HepG2 (cell line): ENCODE measurements around the gene CTRL. TPM values are rescaled to one million over a fixed set of nuclear protein-coding genes. Genes with fewer than 3 reads are reported as not detected.
"Not testable (repeated sequence)": the region's sequence is repeated elsewhere in the genome, so short reads cannot be mapped to it uniquely, and the experiment has no call there.

Experiments used
- ATAC-seq: fragments of 200-7000 bp; cut with Tn5 transposase; 3 replicates; pipeline ENCODE4 v1.9.1; 2020; ENCODE audit warnings: mild to moderate bottlenecking, moderate library complexity
- BruUV-seq: library from RNA; stranded (reverse); fragments of 400-500 nt; replicated peaks from 2 replicates; lab custom pipeline; 2021; lab: Mats Ljungman, UMichigan
- CTCF ChIA-PET: fragments of 300-600 bp; formaldehyde crosslinking; extraction: SDS; loops from one replicate; lab custom pipeline; 2021; ENCODE audit warnings: low total read pairs, inconsistent platforms, low intra/inter-chr PET ratio; lab: Yijun Ruan, JAX
- POLR2A ChIA-PET: fragments of 350-600 bp; sonication (Branson Sonifier 250); formaldehyde crosslinking; loops from one replicate; lab custom pipeline; 2020; ENCODE audit warnings: antibody characterized with exemption, inconsistent platforms; lab: Yijun Ruan, JAX
- DNase-seq: peaks from one replicate; pipeline ENCODE4 v3.0.0-alpha.2; 2015; ENCODE audit warnings: low spot score
- FAIRE-seq: peaks from 3 replicates; lab custom pipeline; 2011; peaks lifted over from hg19 to GRCh38; lab: Jason Lieb, UNC
- H2AFZ ChIP-seq: one replicate; pipeline ENCODE4 v1.6.1; 2011; ENCODE audit warnings: low read length, inconsistent platforms
- H3K27ac ChIP-seq: fragments of 300-600 bp; 3 replicates; pipeline ENCODE4 v1.8.0; 2011; ENCODE audit warnings: mixed run types, mild to moderate bottlenecking, mixed read lengths, low read length, inconsistent platforms; ENCODE audit not compliant: insufficient read depth; ENCODE audit errors: extremely low read length
- H3K27me3 ChIP-seq, 2 experiments: fragments of 200-600 bp in 1 of 2; 2 replicates in 1 of 2; 3 replicates in 1 of 2; pipeline versions ENCODE4 v1.6.0 to v1.8.0; 2011; ENCODE audit warnings: low read length in 2 of 2, mild to moderate bottlenecking in 2 of 2, moderate library complexity in 2 of 2, inconsistent platforms in 1 of 2; ENCODE audit not compliant: insufficient read depth in 2 of 2, control insufficient read depth in 1 of 2
- H3K36me3 ChIP-seq, 2 experiments: fragments of 200-600 bp in 1 of 2; replicated peaks in 1 of 2; 2 replicates in 1 of 2; 3 replicates in 1 of 2; pipeline versions ENCODE4 v1.5.1 to v1.8.0; 2011; ENCODE audit warnings: low read length in 2 of 2, inconsistent platforms in 1 of 2; ENCODE audit not compliant: insufficient read depth in 2 of 2, control insufficient read depth in 1 of 2
- H3K4me1 ChIP-seq: 2 replicates; pipeline ENCODE4 v1.5.1; 2012; ENCODE audit warnings: low read length, inconsistent platforms; ENCODE audit not compliant: insufficient read depth
- H3K4me2 ChIP-seq: 2 replicates; pipeline ENCODE4 v1.6.0; 2011; ENCODE audit warnings: low read depth, low read length, inconsistent platforms
- H3K4me3 ChIP-seq, 3 experiments: fragments of 200-600 bp in 1 of 3; sonication (generic), shearing (Covaris generic) in 1 of 3; replicated peaks in 1 of 3; 2 replicates each; pipeline ENCODE4 v1.5.1; 2011 to 2016; ENCODE audit warnings: low read length in 3 of 3, inconsistent platforms in 2 of 3, low read depth in 2 of 3, mild to moderate bottlenecking in 2 of 3, control low read depth in 1 of 3, mixed read lengths in 1 of 3; ENCODE audit not compliant: insufficient read depth in 1 of 3
- H3K79me2 ChIP-seq: one replicate; pipeline ENCODE4 v1.6.1; 2011; ENCODE audit warnings: low read length, inconsistent platforms; ENCODE audit not compliant: insufficient read depth
- H3K9ac ChIP-seq: 2 replicates; pipeline ENCODE4 v1.6.0; 2011; ENCODE audit warnings: mild to moderate bottlenecking, low read depth, low read length, inconsistent platforms; ENCODE audit not compliant: insufficient read depth
- H3K9me3 ChIP-seq: 2 replicates; pipeline ENCODE4 v1.5.1; 2012; ENCODE audit warnings: mild to moderate bottlenecking, low read length
- H4K20me1 ChIP-seq: 2 replicates; pipeline ENCODE4 v1.6.0; 2011; ENCODE audit warnings: inconsistent platforms, mild to moderate bottlenecking, low read length, moderate library complexity; ENCODE audit not compliant: insufficient read depth
- EED ChIP-seq: sonication (generic); formaldehyde crosslinking; IDR thresholded peaks from 2 replicates; pipeline ENCODE4 v1.5.0; 2020; ENCODE audit warnings: mild to moderate bottlenecking, missing genetic modification reagents
- PAWR ChIP-seq: sonication (generic); formaldehyde crosslinking; IDR thresholded peaks from 2 replicates; pipeline ENCODE4 v1.4.0; 2020; ENCODE audit warnings: missing genetic modification reagents, mild to moderate bottlenecking, borderline replicate concordance
- RCOR2 ChIP-seq: IDR thresholded peaks from 2 replicates; pipeline ENCODE4 v1.6.1; 2016; ENCODE audit warnings: missing biosample characterization, missing genetic modification reagents
- ZNF12 ChIP-seq: sonication (generic); formaldehyde crosslinking; IDR thresholded peaks from 2 replicates; pipeline ENCODE4 v1.5.0; 2020; ENCODE audit warnings: missing genetic modification reagents
- ZNF121 ChIP-seq: sonication (generic); formaldehyde crosslinking; IDR thresholded peaks from 2 replicates; pipeline ENCODE4 v1.5.0; 2020; ENCODE audit warnings: mild to moderate bottlenecking, missing genetic modification reagents
- ZNF20 ChIP-seq: sonication (generic); formaldehyde crosslinking; IDR thresholded peaks from 2 replicates; pipeline ENCODE4 v1.4.0; 2020; ENCODE audit warnings: mild to moderate bottlenecking, moderate library complexity, missing genetic modification reagents
- ZNF362 ChIP-seq: sonication (generic); formaldehyde crosslinking; IDR thresholded peaks from 2 replicates; pipeline ENCODE4 v1.4.0; 2020; ENCODE audit warnings: missing genetic modification reagents, mild to moderate bottlenecking, borderline replicate concordance
- ZNF441 ChIP-seq: sonication (generic); formaldehyde crosslinking; IDR thresholded peaks from 2 replicates; pipeline ENCODE4 v1.7.0; 2021; ENCODE audit warnings: missing genetic modification reagents, borderline replicate concordance
- ZNF501 ChIP-seq: sonication (generic); formaldehyde crosslinking; IDR thresholded peaks from 2 replicates; pipeline ENCODE4 v1.5.1; 2020; ENCODE audit warnings: mild to moderate bottlenecking, moderate library complexity, missing genetic modification reagents
- WGBS: methylation state at CpG from one replicate; pipeline ENCODE4 v1.1.6; 2017; ENCODE audit warnings: low lambda C conversion rate; 5-methylcytosine and 5-hydroxymethylcytosine counted together
- in situ Hi-C: cut with HindIII; loops from 2 replicates; pipeline ENCODE4 v1.10.0; 2017; ENCODE audit warnings: low pct_unique_long_range_greater_than_20kb; ENCODE audit not compliant: extremely low pct_ligation_motif_present
- intact Hi-C: fragments of 100-400 bp; cut with micrococcal nuclease; formaldehyde crosslinking; loops from one replicate; pipeline ENCODE4 v1.10.0; 2022; ENCODE audit not compliant: unreplicated experiment
- polyA plus RNA-seq, 8 experiments: library from polyadenylated mRNA; depleted of rRNA in 3 of 8; stranded (reverse) in 7 of 8; unstranded in 1 of 8; fragments of >200 nt; fragmentation: Illumina TruSeq in 4 of 8; extraction: Trizol in 4 of 8; gene quantifications; 2 replicates each; pipeline versions ENCODE4 v1.2.1 to v1.2.3, GENCODE V29; 2011 to 2016; ENCODE audit warnings: low read depth in 4 of 8, missing spikeins in 1 of 8, mixed read lengths in 1 of 8; ENCODE audit not compliant: insufficient read depth in 1 of 8
- total RNA-seq, 5 experiments: library from RNA; depleted of rRNA; stranded (reverse); fragments of >200 nt; fragmentation: Illumina TruSeq; extraction: Trizol; gene quantifications; 2 replicates each; pipeline ENCODE4 v1.2.3, GENCODE V29; 2016; ENCODE audit warnings: low read depth in 1 of 5

CTRL gene
- total and polyA plus RNA-seq, 2 of the 13 experiments (the other 11 are each of a cell fraction or from before 2014, with no cell fraction given): 1.9 to 2.7 TPM

GRCh38 chr16:67972285-67972684, 40.6 kb upstream of the CTRL start:
- intact Hi-C loops, DNase-seq, H3K36me3 ChIP-seq, BruUV-seq, in situ Hi-C loops, CTCF ChIA-PET: not testable (repeated sequence)
- H3K79me2 ChIP-seq: peaks cover 15% of the 10 kb centered on the region
- TF ChIP-seq ZNF362 (CRISPR knock-in tag) (peak; percentile 45; the same call in 1 of the 2 replicates), EED (CRISPR knock-in tag) (peak; percentile 43; the same call in 1 of the 2 replicates), ZNF441 (peak; percentile 97)
- TF ChIP-seq, all 625 proteins: peak for 3; not testable (repeated sequence) for 622
- H3K4me3 ChIP-seq, H2AFZ ChIP-seq, POLR2A ChIA-PET, ATAC-seq, H4K20me1 ChIP-seq, H3K27ac ChIP-seq, H3K9me3 ChIP-seq, FAIRE-seq, H3K4me2 ChIP-seq, H3K9ac ChIP-seq: not testable (repeated sequence)
- peaks cover 5 to 27% of the 10 kb centered on the region in 2 experiments; a peak in 4 of 5 replicates for H3K27me3 ChIP-seq
- WGBS: 43% methylated on average over 7 of the region's 7 CpGs
- peaks cover 56% of the 10 kb centered on the region for H3K4me1 ChIP-seq

- FAIRE-seq (no peak), ATAC-seq (no peak), DNase-seq (no peak)
- H3K27me3 ChIP-seq: peaks cover 3 to 15% of the 10 kb centered on the region in 2 experiments; a peak in 4 of 5 replicates
- H3K4me1 ChIP-seq: peaks cover 56% of the 10 kb centered on the region
- H3K9ac ChIP-seq: no peak overlapping the region
- 56% methylated on average over 9 of the region's 9 CpGs for WGBS
- no peak overlapping the region for H2AFZ ChIP-seq
- BruUV-seq: no TSS peak
- peaks cover 26% of the 10 kb centered on the region for H3K79me2 ChIP-seq
- no peak overlapping the region for H3K4me3 ChIP-seq
- no peaks in the 10 kb centered on the region for H3K9me3 ChIP-seq
- no peak overlapping the region for H3K27ac ChIP-seq
- ChIA-PET POLR2A (interaction anchor here (3.7 kb wide), 1 partner anchor 35 kb away, joined by 18 read pairs; the partner anchor contains the start of gene PSMB10), CTCF (no interaction called here)
- H4K20me1 ChIP-seq: peaks cover 7% of the 10 kb centered on the region; the same call in 1 of the 2 replicates
- peak overlapping the region; percentile 14; the same call in 1 of the 2 replicates for H3K4me2 ChIP-seq
- in situ Hi-C loops: no loop called here
- TF ChIP-seq ZNF12 (no peak), PAWR (no peak), ZNF501 (CRISPR knock-in tag) (0 out of 2 replicates have a peak, but pooled peaks have one; percentile 35), ZNF20 (0 out of 2 replicates have a peak, but pooled peaks have one; percentile 1), ZNF121 (CRISPR knock-in tag) (no peak), RCOR2 (CRISPR knock-in tag) (no peak)
- intact Hi-C loops: no loop called here
- no peaks in the 10 kb centered on the region for H3K36me3 ChIP-seq
Observed at GRCh38 chr16:67971111-67971510, 39.4 kb upstream of the CTRL start.
